NB4 (cell line): ENCODE data around the gene ZNF211.

Source experiments
- DNase-seq: peaks from one replicate; pipeline ENCODE4 v3.0.0; 2010; ENCODE audit warnings: low read depth
- H3K4me3 ChIP-seq: one replicate; pipeline ENCODE4 v1.5.1; 2011; ENCODE audit warnings: mild to moderate bottlenecking, low read depth, low read length, moderate library complexity
- CTCF ChIP-seq: IDR thresholded peaks from one replicate; pipeline ENCODE4 v1.5.1; 2012; ENCODE audit warnings: low read depth, low read length
- MYC ChIP-seq: IDR thresholded peaks from 2 replicates; pipeline ENCODE4 v1.6.1; 2011; ENCODE audit warnings: low read depth, low read length
- POLR2A ChIP-seq: IDR thresholded peaks from 2 replicates; pipeline ENCODE4 v1.6.1; 2011; ENCODE audit warnings: mild to moderate bottlenecking; ENCODE audit not compliant: insufficient read length; ENCODE audit errors: extremely low read depth
- TF ChIP-seq, protein P1 (sequence below): IDR thresholded peaks from 2 replicates; pipeline ENCODE4 v1.6.1; 2011; ENCODE audit warnings: low read depth, low read length

ZNF211 gene

GRCh38 chr19:57648331-57649003 lies 15.5 kb downstream of the ZNF211 start:
- TF ChIP-seq POLR2A (no peak), MYC (no peak), CTCF (no peak)
- TF ChIP-seq, protein P1, sequence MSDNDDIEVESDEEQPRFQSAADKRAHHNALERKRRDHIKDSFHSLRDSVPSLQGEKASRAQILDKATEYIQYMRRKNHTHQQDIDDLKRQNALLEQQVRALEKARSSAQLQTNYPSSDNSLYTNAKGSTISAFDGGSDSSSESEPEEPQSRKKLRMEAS, result no peak
- no peak for DNase-seq
- no peak overlapping the region for H3K4me3 ChIP-seq

- TF ChIP-seq CTCF (no peak), POLR2A (no peak), MYC (no peak)
- TF ChIP-seq, protein P1, result no peak
- no peak for DNase-seq
- H3K4me3 ChIP-seq, result no peak overlapping the region
Measured at GRCh38 chr19:57651654-57651996, 18.7 kb downstream of the ZNF211 start.

- H3K4me3 ChIP-seq, result no peak overlapping the region
- DNase-seq, result no peak
- TF ChIP-seq CTCF, result no peak
- TF ChIP-seq, protein P1, result no peak
- TF ChIP-seq MYC, result no peak
- no peak for TF ChIP-seq POLR2A
Measured at GRCh38 chr19:57653689-57654088, 20.7 kb downstream of the ZNF211 start.

- TF ChIP-seq MYC (no peak), POLR2A (no peak), CTCF (no peak)
- TF ChIP-seq, protein P1, result no peak
- DNase-seq, result no peak
- H3K4me3 ChIP-seq, result no peak overlapping the region
Measured at GRCh38 chr19:57655443-57655842, 22.5 kb downstream of the ZNF211 start.

DNA sequence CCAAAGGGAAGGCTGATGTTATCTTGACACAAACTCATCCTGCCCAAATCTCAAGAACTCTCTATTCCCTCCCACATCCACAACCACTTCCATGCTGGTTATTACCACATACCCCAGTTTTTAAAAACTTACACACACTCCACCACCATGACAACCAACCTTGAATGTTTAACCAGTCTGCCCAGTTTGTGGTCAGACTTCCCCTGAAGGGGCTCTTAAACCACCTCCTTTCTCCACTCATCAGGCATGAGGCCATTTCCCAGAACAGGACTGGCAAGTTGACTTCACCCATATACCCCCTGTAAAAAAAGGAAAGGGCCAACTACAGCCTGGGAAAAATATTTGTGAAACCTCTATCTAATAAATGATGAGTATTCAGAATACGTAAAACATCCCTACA lies 23.4 kb downstream of the ZNF211 start:
- DNase-seq, result no peak
- TF ChIP-seq MYC, result no peak
- TF ChIP-seq, protein P1, result no peak
- TF ChIP-seq CTCF, result no peak
- no peak for TF ChIP-seq POLR2A
- H3K4me3 ChIP-seq, result no peak overlapping the region
